Right lung (tissue), 5 donors: Measurements from ENCODE around the gene CYGB. TPM values are rescaled to one million over a fixed set of nuclear protein-coding genes. Genes with fewer than 3 reads are reported as not detected.
"Not testable (repeated sequence)": the region's sequence is repeated elsewhere in the genome, so short reads cannot be mapped to it uniquely, and the experiment has no call there.

ENCODE experiments used
- DNase-seq, 2 donors: peaks; one replicate each; pipeline ENCODE4 v3.0.0-alpha.2; 2013
- polyA plus RNA-seq, 5 donors: library from polyadenylated mRNA; unstranded; fragments of 120-200 nt; gene quantifications; one replicate each; pipeline versions ENCODE4 v1.2.1 to v1.2.3, GENCODE V29; 2013; ENCODE audit warnings: inconsistent platforms in 1 of 5, low replicate concordance in 1 of 5; ENCODE audit not compliant: insufficient read length in 5 of 5, insufficient read depth in 1 of 5

Gene CYGB
- polyA plus RNA-seq, 5 donors, result 16.5 to 43.8 (median 30.4) TPM

- DNase-seq, result no peak
These were observed 32.2 kb upstream of the CYGB start for GRCh38 chr17:76569607-76570279.

GRCh38 chr17:76568811-76569221, 31.3 kb upstream of the CYGB start:
- no peak for DNase-seq

- DNase-seq, result no peak
These were observed 30.3 kb upstream of the CYGB start for GRCh38 chr17:76567634-76568432.

GRCh38 chr17:76566988-76567431, 29.5 kb upstream of the CYGB start:
- DNase-seq, result no peak

GRCh38 chr17:76566613-76566943, 29.1 kb upstream of the CYGB start:
- no peak for DNase-seq

- DNase-seq, result no peak
These were observed 28.5 kb upstream of the CYGB start for GRCh38 chr17:76565728-76566612.

GRCh38 chr17:76564991-76565727, 27.6 kb upstream of the CYGB start:
- not testable (repeated sequence) for DNase-seq

- not testable (repeated sequence) for DNase-seq
These were observed 25.9 kb upstream of the CYGB start for GRCh38 chr17:76563359-76563758.

- peak; percentile 61 to 72 for DNase-seq
These were observed 25.2 kb upstream of the CYGB start for GRCh38 chr17:76562734-76563148.

- DNase-seq, result no peak
These were observed 24.3 kb upstream of the CYGB start for GRCh38 chr17:76561799-76562268.

GRCh38 chr17:76561332-76561731, 23.8 kb upstream of the CYGB start:
- DNase-seq, result no peak

GRCh38 chr17:76560877-76561221, 23.3 kb upstream of the CYGB start:
- no peak for DNase-seq

GRCh38 chr17:76560036-76560876, 22.7 kb upstream of the CYGB start:
- DNase-seq, result no peak

- DNase-seq, result not testable (repeated sequence)
These were observed 22.0 kb upstream of the CYGB start for GRCh38 chr17:76559460-76559859.

- DNase-seq, result no peak
These were observed 20.9 kb upstream of the CYGB start for GRCh38 chr17:76558198-76559095.

GRCh38 chr17:76557368-76558197, 20.1 kb upstream of the CYGB start:
- DNase-seq, result peak; percentile 94 to 96

- no peak for DNase-seq
These were observed 19.4 kb upstream of the CYGB start for GRCh38 chr17:76556765-76557367.

GRCh38 chr17:76554131-76554530, 16.6 kb upstream of the CYGB start:
- no peak for DNase-seq
